NK-92 (cell line): Measurements from ENCODE around the gene ZPBP.
"Not testable (repeated sequence)": the region's sequence is repeated elsewhere in the genome, so short reads cannot be mapped to it uniquely, and the experiment has no call there.

Experiments used
- DNase-seq: peaks from one replicate; lab custom pipeline; 2025; ENCODE audit not compliant: unreplicated experiment; lab: John Stamatoyannopoulos, UW

Gene ZPBP

DNA sequence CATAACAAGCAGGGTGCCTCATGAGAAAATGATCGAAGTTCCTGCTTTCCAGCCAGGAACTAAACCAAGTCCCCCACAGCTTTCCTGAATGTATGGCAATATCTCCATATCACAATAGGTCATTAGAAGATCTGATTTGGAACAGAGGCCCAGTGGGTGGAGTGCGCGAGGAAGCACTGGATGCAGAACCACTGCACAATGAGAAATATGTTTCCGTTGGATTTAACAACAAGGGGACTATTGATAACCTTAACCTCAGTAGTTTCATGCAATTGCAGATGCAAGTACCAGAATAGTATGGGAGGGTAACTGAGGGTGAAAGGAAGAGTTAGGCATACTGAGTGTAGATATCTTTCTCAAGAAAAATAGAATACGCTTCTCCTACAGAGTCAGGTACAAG, 45.3 kb downstream of the ZPBP start:
- no peak for DNase-seq

DNA sequence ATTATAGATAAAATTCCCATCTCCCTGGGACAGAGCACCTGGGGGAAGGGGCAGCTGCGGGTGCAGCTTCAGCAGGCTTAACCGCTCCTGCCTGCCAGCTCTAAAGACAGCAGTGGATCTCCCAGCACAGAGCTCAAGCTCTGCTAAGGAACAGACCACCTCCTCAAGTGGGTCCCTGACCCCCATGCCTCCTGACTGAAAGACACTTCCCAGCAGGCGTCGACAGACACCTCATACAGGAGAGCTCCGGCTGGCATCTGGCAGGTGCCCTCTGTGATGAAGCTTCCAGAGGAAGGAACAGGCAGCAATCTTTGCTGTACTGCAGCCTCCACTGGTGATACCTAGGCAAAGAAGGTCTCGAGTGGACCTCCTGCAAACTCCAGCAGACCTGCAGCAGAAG, 51.9 kb downstream of the ZPBP start:
- DNase-seq = not testable (repeated sequence)

DNA sequence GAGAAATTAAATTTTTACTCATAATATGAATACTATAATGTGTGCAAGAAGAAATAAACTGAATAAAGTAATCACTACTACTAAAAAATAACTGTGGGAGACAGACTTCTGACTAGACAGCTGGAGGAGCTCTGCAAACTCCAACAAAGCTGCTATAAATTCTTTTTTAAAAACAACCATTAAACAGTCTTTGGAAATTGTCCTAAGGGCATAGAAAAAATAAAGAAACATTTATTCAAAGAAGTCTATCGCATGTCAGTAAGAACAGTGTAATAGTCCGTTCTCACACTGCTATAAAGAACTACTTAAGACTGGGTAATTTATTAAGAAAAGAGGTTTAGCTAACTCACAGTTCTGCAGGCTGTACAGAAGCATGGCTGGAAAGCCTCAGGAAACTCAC, 56.0 kb downstream of the ZPBP start:
- no peak for DNase-seq

DNA sequence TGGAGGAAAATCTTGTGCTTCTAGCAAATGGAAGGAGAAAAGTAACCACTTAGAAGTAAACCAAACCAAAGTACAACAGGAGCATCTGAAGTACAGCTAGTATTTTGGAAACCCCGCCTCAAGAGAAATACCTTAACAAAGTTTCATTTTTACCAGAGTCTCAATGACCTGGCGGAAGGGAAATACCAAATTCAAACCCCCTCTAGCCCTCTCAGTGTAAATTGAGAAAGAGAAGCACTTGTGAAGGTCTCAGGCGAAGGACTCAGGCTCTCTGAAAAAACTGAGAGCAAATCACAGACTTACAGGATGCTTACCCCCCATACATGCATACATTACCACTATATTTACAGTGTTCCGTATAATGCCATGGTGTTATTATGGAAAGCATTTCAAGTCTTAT, 70.1 kb downstream of the ZPBP start:
- no peak for DNase-seq

DNA sequence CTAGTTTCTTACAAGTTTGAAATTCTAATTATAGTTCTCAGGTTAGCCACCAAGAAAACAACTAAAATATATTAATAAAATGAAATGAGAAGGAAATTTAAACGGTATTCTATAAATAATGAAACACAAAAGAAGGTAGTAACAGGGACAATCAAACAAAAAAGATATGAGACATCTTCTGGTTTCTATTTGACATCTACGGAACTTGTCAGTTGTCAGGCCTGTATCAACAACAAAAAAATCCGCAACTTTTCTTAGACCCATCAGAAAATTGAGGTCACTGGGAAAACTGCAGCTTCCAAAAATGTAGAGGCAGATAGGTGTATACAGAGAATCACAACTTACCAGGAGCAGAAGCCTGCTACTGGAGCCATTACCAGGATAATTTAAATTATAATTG, 70.6 kb downstream of the ZPBP start:
- no peak for DNase-seq

DNA sequence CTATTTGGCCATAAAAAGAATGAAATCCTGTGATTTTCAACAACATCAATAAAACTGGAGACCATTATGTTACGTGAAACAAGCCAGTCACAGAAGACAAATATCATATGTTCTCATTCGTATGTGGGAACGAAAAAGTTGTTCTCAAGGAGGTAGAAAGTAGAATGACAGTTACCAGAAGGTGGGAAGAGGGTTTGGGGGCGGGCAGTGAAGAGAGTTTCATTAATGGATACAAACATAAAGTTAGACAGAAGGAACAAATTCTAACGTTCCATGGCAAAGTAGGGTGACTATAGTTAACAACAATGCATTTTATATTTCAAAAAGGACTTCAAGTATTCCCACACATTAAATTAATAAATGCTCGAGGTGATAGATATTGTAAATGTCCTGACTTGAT, 97.4 kb downstream of the ZPBP start:
- no peak for DNase-seq

DNA sequence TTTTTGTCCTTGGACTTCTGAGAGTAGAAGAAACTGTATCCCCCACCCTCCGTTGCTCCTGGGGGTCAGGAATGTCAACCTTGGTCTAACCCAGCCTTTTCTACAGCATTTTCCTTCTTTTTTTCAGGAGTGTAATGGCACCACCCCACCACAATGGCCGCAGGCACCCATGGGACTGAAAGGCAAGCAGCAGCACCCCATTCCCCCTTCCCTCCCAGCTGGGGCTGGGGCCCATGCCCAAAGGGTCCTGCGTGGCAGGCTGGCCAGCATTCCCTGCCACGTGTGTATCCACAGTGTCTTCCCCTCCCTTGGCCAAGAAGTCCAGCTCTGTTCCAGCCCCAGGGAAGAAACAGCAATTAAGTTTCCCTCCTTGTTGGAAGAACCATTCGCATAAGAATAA, 106.9 kb downstream of the ZPBP start:
- no peak for DNase-seq

DNA sequence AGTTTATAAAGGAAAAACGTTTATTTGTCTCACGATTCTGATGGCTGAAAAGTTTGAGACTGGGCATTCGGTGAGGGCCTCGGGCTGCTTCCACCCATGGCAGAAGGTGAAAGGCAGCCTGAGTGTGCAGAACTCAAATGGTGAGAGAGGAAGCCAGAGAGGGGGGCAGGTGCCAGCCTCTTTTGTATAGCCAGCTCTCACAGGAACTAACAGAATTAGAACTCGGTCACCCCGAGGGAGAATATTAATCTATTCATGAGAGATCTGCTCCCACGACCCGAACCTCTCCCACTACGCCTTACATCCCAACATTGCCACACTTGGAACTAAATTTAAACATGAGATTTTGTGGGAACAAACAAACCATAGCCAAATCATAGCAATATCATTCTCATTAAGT, 112.6 kb downstream of the ZPBP start:
- no peak for DNase-seq

DNA sequence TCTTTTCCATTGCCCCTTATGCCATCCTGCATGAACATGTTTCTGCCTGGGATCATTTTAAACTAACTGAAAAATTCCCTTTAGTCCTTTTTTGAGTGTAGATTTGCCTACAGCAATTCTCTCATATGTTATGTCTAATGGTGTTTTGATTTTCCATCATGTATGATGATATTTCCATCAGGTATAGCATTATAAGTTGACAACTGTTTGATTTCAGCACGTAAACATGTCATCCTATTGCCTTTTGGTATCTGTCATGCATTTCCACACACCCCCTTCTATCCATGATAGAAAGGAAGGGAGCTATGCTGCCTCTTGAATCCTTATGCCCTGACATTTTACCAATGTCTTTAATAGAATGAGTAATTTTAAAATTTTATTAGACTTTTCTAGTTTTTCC, 116.8 kb downstream of the ZPBP start:
- no peak for DNase-seq

DNA sequence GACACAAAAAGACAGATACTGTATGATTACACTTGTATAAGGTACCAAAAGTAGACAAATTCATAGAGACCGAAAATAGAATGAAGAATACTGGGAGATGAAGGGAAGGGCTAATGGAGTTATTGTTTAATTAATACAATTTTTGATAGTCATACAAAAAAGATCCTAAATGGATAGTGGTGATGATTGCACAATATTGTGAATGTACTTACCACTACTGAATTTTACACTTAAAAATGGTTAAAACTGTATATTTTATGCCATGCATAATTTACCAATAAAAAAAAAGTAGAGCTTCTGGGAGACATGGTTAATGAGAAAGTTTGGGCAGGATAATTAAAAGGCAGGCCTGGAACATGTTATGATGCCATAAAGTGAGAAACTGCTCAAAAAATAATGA, 119.0 kb downstream of the ZPBP start:
- no peak for DNase-seq

DNA sequence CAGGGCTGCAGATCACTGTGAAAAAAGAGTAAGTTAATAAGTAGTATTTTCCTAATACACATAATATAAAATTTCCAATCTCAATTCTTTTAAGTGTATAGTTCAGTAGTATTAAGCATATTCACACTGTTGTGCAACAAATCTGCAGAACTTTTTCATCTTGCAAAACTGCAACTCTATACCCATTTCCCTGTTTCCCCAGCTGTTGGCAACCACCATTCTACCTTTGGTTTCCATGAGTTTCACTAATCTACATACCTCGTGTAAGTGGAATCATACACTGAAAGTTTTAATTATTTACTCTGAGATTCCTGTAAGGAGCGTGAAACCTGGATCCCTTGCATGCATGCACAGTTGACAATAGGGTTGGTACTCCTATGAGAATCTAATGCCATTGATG, 155.4 kb downstream of the ZPBP start:
- DNase-seq = no peak

DNA sequence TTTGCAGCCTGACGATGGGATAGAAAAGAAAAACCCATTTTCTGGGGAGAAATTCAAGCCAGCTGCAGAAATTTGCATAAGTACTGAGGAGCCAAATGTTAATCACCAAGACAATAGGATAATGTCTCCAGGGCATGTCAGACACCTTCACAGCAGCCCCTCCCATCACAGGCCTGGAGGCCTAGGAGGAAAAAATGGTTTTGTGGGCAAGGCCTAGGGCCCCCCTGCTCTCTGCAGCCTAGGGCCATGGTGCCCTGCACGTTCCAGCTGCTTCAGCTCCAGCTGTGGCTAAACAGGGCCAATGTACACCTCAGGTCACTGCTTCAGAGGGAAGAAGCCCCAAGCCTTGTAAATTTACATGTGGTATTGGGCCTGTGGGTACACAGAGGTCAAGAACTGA, 161.4 kb downstream of the ZPBP start:
- no peak for DNase-seq

DNA sequence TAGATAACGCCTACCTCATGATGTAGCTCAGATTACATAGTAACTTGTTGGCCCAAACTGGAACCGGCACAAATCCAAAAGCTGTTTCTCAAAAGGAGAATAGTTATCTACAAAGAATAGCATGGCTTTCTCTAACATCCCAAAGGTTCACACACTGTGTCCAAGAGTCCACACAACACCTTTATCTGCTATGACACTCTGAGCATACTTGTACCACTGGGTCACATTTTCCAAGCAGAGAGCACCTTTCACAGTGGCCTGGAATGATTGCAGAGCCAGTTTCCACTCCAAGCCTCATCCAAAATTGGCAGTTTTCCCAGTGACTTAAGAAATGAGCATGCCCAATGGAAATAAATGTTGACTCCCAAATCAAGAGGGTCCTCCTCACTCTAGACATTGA, 164.3 kb downstream of the ZPBP start:
- DNase-seq = no peak

DNA sequence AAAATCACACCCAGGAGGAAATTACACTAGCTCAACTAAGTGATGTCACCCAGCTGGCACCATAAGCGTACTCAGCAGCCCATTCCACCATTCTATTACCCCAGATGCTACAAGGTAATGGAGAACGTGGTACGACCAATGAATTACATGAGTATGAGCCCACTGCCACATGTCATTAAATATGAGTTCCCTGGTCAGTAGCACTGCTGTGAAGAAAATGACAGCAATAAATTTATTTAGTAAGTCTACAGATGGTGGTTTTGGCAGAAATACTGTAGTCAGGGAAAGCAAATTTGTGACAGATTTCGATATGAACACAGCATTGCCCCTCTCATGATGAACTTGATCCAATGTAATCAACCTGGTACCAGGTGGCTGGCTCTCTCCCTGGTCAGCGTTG, 165.4 kb downstream of the ZPBP start:
- DNase-seq = no peak

DNA sequence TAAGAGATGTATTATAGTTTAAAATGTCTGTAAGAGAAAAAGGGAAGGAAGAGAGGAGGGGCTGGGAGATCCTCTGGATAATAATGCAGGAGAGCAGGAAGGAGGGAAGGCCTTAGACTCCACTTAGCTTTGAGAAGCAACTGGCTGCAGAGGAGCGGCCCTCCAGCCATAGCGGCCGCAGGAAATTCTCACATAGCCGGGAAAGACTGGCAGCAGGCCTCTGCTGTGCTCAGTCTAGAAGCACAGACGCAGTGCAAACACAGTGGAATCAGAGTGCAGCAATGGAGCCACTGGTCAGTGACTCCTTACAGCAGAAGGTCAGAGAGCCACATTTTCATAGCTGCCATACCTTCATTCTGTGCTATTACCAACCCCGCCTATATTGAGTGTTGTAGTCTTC, 166.3 kb downstream of the ZPBP start:
- no peak for DNase-seq

DNA sequence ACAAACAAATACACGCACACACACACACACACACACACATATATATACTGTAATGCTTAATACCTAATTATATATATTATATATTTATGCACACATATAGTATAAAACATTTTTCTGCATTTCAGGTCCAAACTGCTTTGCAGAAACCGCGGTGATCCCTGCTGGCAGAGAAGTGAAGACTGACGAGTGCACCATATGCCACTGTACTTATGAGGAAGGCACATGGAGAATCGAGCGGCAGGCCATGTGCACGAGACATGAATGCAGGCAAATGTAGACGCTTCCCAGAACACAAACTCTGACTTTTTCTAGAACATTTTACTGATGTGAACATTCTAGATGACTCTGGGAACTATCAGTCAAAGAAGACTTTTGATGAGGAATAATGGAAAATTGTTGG, 181.1 kb downstream of the ZPBP start:
- DNase-seq = no peak

DNA sequence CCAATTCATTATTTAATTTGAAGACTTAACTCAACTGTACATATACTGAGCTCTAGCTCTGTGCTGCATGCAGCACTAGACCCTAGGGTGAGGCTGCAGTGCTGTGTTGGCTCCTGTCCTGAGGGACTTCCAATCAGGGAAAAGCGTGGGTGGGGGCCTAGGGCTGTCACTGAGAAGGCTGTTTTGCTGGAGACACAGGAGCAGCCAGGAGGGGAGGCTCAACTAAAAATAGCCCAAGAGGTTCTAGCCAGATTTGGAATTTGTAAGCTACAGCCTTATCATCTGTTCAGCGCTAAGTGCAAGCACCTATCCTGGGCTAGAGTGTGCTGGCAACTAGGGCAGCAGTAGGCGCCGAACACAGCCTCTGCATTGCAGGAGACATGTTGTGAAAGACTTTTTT, 198.5 kb downstream of the ZPBP start:
- DNase-seq = no peak

DNA sequence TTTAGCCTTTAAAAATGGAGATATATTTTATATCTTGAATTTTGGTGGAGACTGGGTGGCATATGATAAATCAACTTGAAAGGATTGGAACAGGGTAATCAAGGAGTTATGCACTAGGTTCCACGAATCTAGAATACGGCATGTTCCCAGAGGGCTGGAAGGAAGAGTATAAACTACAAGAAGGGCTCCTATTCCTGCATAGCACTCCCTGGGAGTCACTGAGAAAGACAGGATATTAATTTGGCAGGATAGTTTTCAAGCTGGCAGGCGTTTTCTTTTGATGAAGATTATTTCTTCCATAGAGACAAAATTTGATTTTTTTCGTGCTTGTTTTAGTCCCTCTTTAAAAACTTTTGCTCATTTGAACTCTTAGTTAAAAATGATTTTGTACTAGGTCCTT, 199.9 kb downstream of the ZPBP start:
- DNase-seq = no peak

DNA sequence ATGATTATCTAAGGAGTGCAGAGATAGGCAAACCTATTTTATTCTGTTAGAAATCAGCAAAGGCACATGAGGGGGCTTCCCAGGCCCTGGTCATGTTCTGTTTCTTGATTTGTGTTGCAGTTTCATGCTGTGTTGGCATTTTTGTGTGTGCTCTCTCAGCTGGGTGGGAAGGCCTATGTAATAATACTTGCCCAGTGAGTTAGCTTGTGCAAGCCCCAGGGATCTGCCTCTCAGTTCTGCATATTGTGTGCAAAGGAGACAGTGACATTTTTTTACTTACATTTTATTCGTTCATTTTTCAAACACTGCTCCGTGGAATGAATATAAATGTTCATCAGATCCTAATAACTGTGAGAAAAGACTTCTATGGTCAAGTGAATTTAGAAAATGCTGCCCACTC, 200.6 kb downstream of the ZPBP start:
- no peak for DNase-seq
